ENCODE results near the gene SDK2. TPM values are rescaled to one million over a fixed set of nuclear protein-coding genes. Genes with fewer than 3 reads are reported as not detected.
"Not testable (repeated sequence)": the region's sequence is repeated elsewhere in the genome, so short reads cannot be mapped to it uniquely, and the experiment has no call there.

SDK2 gene
- total RNA-seq, 2 experiments from 2014 or later: 0.23 to 0.27 TPM

DNA sequence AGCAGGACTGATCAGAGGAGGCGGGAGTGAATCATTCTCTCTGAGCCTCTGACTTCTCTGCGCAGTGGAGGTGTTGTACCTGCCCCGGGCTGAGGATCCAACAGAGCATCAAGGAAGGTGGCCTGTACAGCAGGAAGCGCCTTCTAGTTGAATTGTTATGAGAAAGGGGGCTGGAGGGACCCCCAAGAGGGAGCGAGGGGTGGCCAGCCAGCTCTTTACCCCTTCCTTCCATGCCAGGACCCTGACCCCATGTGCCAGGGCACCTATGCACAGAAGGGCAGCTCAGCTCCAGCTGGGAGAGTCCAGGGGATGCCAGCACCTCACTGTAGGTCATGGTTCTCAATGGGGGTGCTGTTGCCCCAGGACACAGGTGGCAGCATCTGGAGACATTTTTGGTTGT lies 149.3 kb downstream of the SDK2 start:
- CTCF ChIA-PET: no interaction called here
- POLR2A ChIA-PET: no interaction called here

DNA sequence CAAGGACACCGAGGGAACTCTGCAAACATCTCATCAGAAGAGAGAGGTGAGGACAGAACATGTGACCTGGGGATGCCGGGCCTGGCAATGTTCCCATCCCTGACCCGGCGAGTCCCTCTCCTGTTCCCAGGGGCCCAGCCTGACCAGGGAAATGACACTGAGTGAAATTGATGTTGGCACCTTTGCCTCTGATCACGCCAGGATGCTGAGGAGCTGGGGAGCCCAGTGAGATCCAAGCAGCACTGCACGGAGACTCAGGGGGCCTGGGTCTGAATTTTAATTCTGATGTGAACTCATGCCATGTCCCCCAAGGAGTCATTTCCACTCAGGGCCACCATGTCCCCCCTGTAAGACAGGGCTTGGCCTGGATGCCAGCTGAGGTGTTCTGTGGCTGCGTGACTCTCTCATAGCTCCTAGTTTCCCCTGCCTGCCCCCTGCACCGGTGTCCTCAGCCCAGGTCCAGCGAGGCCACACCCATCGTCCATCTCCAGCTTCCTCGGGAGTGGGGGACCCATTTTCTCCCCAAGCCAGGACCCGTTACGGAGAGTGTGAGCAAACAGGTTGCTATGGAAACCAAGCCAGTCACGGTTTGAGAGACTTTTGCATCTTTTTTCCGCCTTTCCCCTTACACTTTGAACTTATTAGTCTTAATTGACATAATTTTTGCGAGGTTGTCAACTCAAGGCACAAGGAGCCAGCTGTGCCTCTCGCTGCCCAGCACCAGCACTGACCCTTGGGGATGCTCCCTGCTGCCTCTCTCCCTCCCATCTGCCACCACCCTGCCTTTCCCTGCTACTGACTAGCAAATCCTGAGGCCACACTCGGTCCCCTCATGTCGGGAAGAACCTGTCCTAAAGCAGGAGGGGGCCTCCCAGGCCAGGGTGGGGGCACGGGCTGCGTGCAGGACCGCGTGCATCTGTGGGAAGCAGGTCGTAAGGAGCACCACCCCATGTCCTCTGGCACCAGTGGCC lies 150.0 kb downstream of the SDK2 start:
- CTCF ChIA-PET: no interaction called here
- POLR2A ChIA-PET: no interaction called here

GRCh38 chr17:73492821-73493814 lies 151.1 kb downstream of the SDK2 start:
- ChIA-PET POLR2A (no interaction called here), CTCF (no interaction called here)

DNA sequence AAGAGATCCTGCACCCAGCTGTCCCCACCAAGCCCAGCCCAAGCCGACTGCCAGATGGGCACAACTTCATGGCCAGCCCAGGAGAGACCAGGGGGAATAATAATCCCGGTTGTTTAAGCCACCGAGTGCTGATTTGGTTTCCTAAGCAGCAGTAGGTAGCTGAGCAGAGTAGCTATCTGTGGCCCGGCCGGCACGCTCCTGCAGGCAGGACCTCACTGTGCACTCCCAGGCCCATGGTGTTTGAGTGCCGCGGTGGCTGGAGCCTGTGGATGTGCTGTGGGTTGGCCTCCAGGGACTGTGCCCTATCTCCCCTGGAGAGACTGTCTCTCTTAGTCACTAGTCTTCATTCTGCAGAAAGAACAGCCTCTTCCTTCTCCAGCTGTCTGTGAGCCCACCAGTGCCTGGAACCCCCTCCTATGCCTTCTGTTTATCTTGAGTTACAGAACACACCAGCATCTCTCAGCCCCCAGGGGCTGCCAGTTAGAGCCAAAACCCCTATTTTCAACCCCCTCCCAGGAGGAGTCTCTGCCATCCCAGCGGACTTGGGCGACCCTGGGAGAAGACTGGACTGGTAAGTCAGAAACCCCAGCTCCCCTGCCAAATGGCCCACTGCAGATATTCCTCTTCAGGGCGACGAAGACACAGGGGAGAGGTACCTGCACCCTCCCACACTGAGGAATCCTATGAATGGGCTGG lies 152.0 kb downstream of the SDK2 start:
- CTCF ChIA-PET: no interaction called here
- POLR2A ChIA-PET: no interaction called here

DNA sequence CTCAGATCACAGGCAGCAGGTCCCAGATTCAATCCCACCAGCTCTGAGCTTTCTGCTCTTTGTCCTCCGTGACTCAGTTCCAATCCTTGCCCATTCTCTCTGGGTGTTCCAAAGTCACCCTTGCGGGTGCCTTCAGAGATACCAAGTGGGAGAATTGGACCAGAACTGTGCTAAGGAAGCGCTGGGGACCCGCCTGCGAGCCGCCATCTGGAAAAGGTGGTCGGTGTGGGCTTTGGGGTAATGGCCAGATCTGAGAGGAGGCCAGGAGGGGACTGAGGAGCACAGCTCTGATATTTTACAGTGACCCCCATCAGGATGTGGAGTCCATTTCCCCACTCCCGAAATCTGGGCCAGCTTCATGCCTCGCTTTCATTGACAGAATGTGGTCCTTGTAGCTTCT lies 152.6 kb downstream of the SDK2 start:
- POLR2A ChIA-PET: no interaction called here
- CTCF ChIA-PET: no interaction called here

DNA sequence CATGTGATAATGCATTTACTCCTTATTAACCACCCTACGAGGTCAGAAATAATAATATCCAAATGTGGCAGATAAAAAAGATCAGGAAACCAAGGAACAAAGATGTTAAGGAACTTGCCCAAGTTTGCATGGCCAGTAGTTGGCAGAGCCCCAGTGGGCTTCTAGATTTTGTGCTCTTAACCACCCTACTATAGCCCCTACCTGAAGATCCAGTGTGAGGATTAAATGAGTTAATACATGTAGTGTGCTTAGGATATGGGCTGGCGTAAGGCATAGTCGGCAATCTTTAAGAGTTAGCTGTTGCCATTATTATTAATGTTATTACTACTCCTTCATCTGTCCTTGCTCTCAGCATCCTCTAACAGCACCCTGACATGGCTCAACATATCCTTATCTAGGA lies 153.4 kb downstream of the SDK2 start:
- ChIA-PET POLR2A (no interaction called here), CTCF (no interaction called here)

GRCh38 chr17:73489991-73490390 lies 154.3 kb downstream of the SDK2 start:
- ChIA-PET POLR2A (no interaction called here), CTCF (no interaction called here)

GRCh38 chr17:73489333-73489732 lies 154.9 kb downstream of the SDK2 start:
- ChIA-PET CTCF (no interaction called here), POLR2A (no interaction called here)

DNA sequence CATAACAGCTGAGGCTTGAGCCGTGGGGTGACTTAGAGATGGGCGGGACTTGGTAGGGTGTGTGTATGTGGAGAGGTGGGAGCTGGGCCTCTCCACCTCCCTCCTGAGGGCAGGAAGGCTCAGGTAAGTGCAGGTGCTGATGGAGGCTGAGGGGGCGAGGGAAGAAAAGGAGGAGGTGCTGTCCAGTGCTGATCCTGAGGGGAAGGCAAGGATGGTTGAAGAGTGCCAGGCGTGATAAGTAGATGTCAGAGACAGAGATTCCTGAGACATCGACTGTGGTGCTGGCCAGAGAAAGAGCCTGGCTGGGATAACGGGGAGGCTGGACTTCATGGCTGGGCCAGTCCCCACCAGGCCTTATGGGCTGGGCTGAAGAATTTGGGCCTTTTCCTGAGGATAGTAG lies 159.1 kb downstream of the SDK2 start:
- POLR2A ChIA-PET: no interaction called here

DNA sequence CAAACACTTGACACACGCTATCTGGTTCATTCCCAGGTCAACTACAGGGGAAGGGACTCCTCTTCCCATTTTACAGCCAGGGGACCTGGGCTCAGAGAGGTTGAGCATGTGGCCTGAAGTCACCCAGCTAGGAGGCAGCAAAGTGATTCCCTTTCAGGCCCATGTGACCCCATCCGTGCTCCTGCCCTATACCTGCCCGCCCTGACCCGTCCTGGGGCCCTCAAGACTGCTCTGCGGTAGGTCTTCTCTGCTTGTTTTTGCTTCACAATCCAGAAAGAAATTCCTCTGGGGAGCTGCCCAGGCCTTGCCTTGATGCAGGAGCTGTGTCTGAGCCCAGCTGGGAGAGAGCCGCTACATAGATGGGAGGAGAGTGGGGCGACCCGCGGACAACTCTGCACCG lies 161.4 kb downstream of the SDK2 start:
- ChIA-PET CTCF (no interaction called here), POLR2A (no interaction called here)

More for the DNA sequence above, 159.1 kb downstream of the SDK2 start:
- CTCF ChIA-PET: no interaction called here

DNA sequence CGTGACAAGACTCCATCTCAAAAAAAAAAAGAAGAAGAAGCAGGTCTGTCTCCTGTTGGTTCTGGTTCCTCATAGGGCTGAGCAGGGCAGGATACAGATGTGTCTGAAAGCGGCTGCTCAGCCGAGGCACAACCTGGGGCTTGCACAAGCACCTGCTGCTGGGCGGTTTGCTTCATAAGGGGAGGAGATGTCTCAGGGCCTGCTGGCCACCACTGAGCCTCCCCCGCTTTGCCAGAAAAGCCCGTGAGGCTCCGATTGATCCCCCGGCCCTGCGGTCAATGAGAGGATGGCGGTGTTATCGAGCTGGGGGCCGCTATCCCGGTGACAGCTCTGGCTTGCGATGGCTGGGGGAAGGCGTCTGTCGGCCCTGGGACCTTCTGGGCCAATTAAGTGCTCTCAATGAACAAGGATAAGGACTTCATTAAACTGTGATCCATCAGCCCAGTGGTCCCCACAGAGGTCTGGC lies 162.0 kb downstream of the SDK2 start:
- POLR2A ChIA-PET: no interaction called here
- CTCF ChIA-PET: no interaction called here

GRCh38 chr17:73481676-73482075 lies 162.6 kb downstream of the SDK2 start:
- POLR2A ChIA-PET: no interaction called here
- CTCF ChIA-PET: no interaction called here

DNA sequence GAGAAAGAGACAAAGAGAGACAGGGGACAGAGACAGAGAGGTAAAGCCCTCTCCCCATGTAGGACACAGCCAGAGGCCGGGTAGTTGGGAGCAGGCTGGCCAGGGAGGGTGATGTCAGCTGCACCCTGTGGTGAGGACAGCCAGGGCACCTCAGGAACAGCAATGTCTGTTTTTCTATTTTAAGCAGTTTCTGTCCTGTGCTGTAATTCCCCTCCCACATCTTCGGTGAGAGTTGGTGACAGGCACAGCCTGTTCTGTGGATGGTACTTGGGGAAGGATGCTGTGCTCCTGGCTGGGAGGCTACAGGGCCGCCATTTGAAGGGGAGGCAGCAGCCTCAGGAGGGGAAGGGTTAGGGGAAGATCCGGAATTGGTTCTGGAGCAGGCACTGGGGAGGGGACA lies 163.5 kb downstream of the SDK2 start:
- ChIA-PET CTCF (no interaction called here), POLR2A (no interaction called here)

DNA sequence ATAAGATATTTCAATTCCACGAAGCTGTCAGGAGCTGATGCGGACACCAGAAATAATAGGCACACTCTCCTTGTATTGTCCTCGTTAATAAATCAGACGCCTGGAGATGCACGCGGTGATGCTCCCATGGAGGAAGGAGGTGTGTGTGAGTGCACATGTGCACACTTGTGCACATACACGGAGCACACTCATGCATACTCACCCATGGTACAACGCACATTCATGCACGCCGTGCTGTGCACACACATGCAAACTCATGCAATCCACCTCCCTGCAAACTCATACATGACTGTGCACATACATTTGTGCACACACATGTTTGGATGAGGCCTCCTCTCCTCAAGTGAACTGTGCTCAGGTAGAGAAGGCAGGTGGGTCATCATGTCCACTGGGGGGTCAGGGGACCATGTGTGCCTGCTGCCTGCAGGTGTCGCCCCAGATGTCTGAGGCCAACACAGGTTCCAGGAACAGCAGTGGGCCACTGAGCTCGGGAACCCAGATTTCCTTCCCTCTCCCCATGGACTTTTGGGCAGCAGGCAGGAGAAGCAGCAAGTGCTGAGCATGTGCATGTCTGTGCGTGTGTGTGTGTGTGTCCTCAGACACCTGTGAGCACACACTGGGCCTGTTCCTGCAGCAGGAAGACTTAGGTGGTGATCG lies 165.3 kb downstream of the SDK2 start:
- CTCF ChIA-PET: no interaction called here

GRCh38 chr17:73478334-73478733 lies 165.9 kb downstream of the SDK2 start:
- ChIA-PET CTCF (no interaction called here), POLR2A (interaction anchor here (0.7 kb wide), 1 partner anchor 47 kb away, joined by 5 read pairs; no protein-coding TSS in a partner anchor)

More for the DNA sequence above, 165.3 kb downstream of the SDK2 start:
- POLR2A ChIA-PET: interaction anchor here (0.7 kb wide), 1 partner anchor 47 kb away, joined by 5 read pairs; no protein-coding TSS in a partner anchor

- POLR2A ChIA-PET: no interaction called here
- CTCF ChIA-PET: no interaction called here
Observed at GRCh38 chr17:73476890-73477350, 167.3 kb downstream of the SDK2 start.

GRCh38 chr17:73474370-73474988 lies 169.8 kb downstream of the SDK2 start:
- POLR2A ChIA-PET: no interaction called here
- CTCF ChIA-PET: no interaction called here

DNA sequence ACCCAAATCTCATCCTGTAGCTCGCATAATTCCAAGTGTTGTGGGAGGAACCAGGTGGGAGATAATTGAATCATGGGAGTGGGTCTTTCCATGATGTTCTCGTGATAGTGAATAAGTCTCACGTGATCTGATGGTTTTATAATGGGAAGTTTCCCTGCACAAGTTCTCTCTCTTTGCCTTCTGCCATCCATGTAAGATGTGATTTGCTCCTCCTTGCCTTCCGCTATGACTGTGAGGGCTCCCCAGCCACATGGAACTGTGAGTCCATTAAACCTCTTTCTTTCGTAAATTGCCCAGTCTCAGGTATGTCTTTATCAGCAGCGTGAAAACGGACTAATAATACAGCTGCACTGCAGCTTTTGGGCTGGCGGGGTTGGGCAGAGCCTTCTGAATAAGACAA lies 171.5 kb downstream of the SDK2 start:
- CTCF ChIA-PET, POLR2A ChIA-PET: not testable (repeated sequence)

- ChIA-PET CTCF (no interaction called here), POLR2A (no interaction called here)
Observed at GRCh38 chr17:73471924-73472323, 172.3 kb downstream of the SDK2 start.

Measured in activated CD8-positive, alpha-beta memory T cell treated with anti-CD3 and anti-CD28 coated beads for 36 hours (primary cell).